Measurements from ENCODE around the gene OR5K2. TPM values are rescaled to one million over a fixed set of nuclear protein-coding genes. Genes with fewer than 3 reads are reported as not detected.
A peak's percentile ranks its signal among the peaks of the same experiment; 100 is the strongest.

The OR5K2 gene
- total RNA-seq, 2 experiments from 2014 or later, result not detected

DNA sequence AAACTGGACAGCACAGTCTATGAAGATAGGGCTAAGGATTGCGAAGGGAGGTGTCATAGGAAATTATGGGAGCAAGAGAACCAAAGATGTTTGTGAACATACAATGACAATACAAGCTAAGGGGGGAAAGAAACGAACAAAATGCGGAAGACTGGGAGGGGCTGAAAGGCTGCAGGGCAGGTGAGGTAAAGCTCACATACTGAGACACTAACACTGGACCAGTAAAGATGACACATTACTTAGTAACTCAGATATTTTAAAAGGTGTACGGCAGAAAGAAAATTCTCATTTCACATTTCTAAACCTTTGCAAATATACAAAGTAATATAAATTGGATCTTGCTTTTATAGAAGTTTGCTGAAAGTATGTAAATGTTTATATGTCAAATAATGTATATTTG, 15.1 kb downstream of the OR5K2 start:
- Mint-ChIP-seq H3K27me3 (no peaks in the 10 kb centered on the region), H3K4me3 (no peak overlapping the region), H3K9me3 (no peaks in the 10 kb centered on the region), H3K36me3 (peaks cover 74% of the 10 kb centered on the region), H3K27ac (no peak overlapping the region), H3K4me1 (peaks cover 37% of the 10 kb centered on the region)
- no peak for DNase-seq

DNA sequence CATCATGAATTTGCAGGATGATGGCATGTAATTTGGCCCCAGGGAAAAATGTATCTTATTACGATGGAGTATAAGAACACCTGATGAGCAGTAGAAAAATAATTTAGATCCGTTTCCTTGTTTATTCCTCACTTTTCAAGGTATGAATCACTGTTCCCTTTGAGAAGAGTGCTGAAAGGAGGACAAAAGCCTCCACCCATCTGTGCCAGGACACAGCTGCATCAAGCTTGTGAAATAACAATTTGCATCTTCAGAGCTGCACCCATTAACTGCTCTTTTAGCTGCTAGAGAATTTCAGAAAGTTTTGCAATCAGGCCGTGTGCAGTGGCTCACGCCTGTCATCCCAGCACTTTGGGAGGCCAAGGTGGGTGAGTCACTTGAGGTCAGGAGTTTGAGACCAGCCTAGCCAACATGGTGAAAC, 15.6 kb downstream of the OR5K2 start:
- Mint-ChIP-seq H3K4me3 (no peak overlapping the region), H3K4me1 (peaks cover 39% of the 10 kb centered on the region), H3K27ac (no peak overlapping the region), H3K9me3 (no peaks in the 10 kb centered on the region), H3K36me3 (peaks cover 73% of the 10 kb centered on the region), H3K27me3 (no peaks in the 10 kb centered on the region)
- no peak for DNase-seq

DNA sequence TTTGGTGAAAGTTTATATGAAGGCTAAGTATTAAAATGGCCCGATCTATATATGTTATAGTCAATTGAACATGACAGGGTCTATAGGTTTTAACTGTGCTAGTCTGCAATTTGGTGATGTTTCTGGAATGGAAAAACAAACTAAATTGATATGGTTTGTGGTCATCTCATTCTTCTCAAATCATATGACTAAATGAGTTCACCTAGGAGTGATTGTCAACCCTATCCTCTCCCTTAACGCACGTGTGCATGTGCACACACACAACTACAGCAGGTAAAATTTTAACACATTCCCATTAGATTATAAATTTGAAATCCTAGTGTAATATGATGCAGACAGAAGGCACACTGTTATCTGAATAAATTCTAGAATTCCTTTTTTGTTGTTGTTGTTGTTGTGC, 16.3 kb downstream of the OR5K2 start:
- H3K36me3 Mint-ChIP-seq, result peaks cover 73% of the 10 kb centered on the region
- H3K4me1 Mint-ChIP-seq, result peaks cover 42% of the 10 kb centered on the region
- no peaks in the 10 kb centered on the region for H3K9me3 Mint-ChIP-seq
- H3K27ac Mint-ChIP-seq, result peak overlapping the region; percentile 23
- H3K4me3 Mint-ChIP-seq, result no peak overlapping the region
- H3K27me3 Mint-ChIP-seq, result no peaks in the 10 kb centered on the region
- no peak for DNase-seq

DNA sequence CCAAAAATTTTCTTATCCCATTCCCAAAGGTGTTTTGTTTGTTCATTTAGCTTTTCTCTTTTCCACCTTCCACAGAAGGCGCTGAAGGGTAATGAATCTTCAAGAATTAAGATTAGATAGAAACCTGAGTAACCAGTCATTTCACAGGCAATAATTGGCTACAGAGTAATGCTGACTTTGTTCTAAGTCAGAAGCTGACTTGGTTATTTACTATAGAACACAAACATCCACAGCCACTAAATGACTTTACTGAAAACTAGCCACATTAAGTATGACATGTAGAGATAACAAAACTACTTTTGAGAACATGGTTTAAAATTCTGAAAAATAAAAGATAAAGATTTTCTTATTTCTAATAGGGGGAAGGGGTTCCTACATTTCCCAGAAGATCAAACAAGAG, 17.5 kb downstream of the OR5K2 start:
- H3K36me3 Mint-ChIP-seq, result peaks cover 79% of the 10 kb centered on the region
- H3K27ac Mint-ChIP-seq, result peak overlapping the region; percentile 25

DNA sequence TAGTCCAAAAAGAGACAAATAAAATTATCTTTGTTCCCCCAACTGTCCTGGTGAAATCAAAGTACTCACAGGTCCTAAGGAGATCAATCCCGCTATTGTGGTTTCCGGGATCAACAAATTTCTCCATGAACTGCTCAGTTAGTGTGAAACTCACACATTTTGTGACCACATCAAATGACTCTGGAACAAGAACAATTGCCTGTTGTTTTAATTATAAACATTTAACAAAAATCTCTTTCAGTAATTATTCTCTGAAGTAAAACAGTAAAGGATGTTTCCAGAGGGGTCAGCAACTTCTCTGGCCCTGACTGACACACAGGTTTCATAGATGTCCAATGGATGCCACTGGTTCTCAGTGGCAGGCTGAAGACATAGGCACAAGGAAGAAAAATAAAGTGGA, 21.3 kb downstream of the OR5K2 start:
- Mint-ChIP-seq H3K4me1 (peaks cover 62% of the 10 kb centered on the region), H3K4me3 (peak overlapping the region; percentile 93), H3K9me3 (peaks cover 3% of the 10 kb centered on the region), H3K36me3 (peaks cover 74% of the 10 kb centered on the region), H3K27me3 (no peaks in the 10 kb centered on the region), H3K27ac (peak overlapping the region; percentile 65)
- DNase-seq, result no peak

More for the DNA sequence above, 17.5 kb downstream of the OR5K2 start:
- no peak for DNase-seq
- H3K4me1 Mint-ChIP-seq, result peaks cover 51% of the 10 kb centered on the region
- no peaks in the 10 kb centered on the region for H3K9me3 Mint-ChIP-seq
- H3K4me3 Mint-ChIP-seq, result no peak overlapping the region
- no peaks in the 10 kb centered on the region for H3K27me3 Mint-ChIP-seq

DNA sequence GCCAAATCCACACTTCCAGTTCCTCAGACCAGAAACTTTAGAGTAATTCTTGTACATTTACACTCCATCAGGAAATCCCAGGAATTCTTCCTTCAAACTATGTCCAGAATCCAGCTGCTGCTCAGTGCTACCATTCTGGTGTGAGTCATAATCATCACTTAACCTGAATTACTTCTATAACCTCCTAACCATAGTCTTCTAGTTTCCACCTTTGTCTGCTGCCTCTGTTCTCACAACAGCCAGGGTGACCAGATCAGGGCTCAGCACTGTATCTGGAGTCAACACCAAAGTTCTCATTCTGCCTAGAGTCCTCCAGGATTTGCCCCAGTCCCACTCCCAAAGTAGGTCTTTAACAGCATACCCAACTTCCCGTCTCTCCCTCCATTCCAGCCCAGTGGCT, 21.9 kb downstream of the OR5K2 start:
- H3K36me3 Mint-ChIP-seq, result peaks cover 70% of the 10 kb centered on the region
- H3K4me3 Mint-ChIP-seq, result peak overlapping the region; percentile 93
- no peaks in the 10 kb centered on the region for H3K27me3 Mint-ChIP-seq
- H3K27ac Mint-ChIP-seq, result peak overlapping the region; percentile 65
- no peak for DNase-seq
- peaks cover 3% of the 10 kb centered on the region for H3K9me3 Mint-ChIP-seq
- peaks cover 61% of the 10 kb centered on the region for H3K4me1 Mint-ChIP-seq

DNA sequence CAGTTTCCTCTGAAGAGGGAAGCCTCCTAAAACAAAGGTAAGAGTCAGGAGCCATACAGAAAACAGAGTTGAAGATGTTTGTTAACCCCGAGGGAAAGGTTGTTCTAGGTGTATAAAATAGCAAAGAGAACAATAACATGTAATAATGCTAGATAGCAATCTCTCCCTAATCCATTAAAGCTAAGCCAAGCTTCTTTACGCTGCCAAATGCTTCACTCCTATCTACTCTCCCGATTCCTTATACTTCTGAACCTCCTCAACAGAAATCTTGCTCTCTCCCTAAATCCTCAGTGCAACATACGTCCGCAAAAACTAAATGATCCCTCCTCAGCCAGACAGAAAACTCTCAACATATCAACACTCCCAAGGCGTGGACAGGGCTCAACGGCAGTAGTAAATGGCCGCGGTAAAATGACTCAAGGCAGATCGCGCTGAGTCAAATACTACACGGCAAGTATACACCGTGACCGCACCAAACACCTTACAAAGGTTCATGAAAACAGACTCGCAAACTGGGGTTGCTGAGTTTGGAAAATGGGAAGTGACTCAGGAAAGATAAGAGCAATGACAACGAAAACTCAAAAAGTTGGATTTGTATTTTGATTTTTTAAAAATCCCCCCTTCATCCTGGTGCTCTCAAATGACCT, 24.5 kb downstream of the OR5K2 start:
- Mint-ChIP-seq H3K27me3 (peaks cover 3% of the 10 kb centered on the region), H3K4me1 (peaks cover 48% of the 10 kb centered on the region), H3K4me3 (peak overlapping the region; percentile 93), H3K9me3 (peaks cover 3% of the 10 kb centered on the region), H3K36me3 (peaks cover 54% of the 10 kb centered on the region), H3K27ac (peak overlapping the region; percentile 92)
- DNase-seq, result peak; percentile 52

DNA sequence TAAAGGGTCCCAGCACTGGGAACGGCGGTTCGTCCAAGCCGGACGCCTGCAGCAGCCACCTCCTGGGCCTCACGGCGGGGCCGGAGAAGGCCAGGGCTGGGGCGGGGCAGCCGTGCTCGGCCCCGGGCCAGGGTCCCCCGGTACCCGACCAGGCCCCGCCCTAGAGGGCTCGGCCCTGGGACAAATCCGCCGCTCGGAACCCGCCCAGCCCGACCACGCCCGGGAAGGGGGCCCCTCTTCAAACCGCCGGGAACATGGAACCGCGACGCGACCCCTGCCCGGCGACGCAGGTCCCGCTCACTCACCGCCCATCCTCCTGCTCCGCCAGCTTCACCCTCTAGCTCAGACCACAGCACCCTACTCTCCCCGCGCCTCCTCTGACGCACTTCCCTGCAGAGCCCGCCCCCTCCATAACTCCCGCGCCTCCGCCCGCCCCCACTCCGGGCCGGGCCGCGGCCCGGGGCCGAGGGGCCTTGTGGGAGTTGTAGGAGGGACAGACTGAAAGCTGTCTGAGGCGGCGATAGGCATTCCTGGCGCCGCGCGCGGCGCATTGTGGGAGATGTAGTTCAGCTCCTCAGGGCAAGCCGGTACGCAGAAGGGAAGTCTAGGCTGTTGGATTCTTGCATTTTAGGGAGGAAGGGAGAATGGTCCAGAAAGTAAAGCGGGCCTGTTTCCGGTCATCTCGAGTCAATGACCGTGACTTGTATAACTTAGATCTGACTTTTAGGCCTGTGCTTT, 25.2 kb downstream of the OR5K2 start, which contains the start of gene CLDND1:
TSS of gene CLDND1 (minus strand) at position 359 of the 738 bp plus-strand sequence. CDS start 1,478 bp downstream, outside the sequence.
- Mint-ChIP-seq H3K36me3 (peaks cover 51% of the 10 kb centered on the region), H3K27me3 (peaks cover 3% of the 10 kb centered on the region), H3K9me3 (peaks cover 3% of the 10 kb centered on the region), H3K4me1 (peaks cover 48% of the 10 kb centered on the region), H3K4me3 (peak within 1 kb of the TSS; percentile 93), H3K27ac (peak within 1 kb of the TSS; percentile 94)
- DNase-seq, result peak; percentile 96

DNA sequence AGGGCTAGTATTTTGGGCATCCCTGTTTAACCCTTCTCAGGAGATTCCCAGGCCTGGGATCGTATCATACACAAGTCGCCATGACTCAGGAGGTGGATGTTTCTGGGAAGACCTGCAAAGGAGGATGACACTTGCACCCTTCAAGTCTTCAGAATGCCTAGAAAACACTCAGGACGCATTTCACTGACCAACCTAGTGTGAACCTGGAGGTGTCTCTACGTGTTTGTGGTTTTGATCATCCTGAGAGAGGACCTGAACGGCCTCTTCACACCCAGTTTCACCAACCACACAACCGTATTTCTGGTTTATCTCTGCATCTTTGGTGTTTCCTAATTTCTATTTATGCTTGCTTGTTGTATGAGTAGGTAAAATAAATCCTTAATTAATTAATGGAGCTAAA, 28.0 kb downstream of the OR5K2 start:
- peaks cover 3% of the 10 kb centered on the region for H3K9me3 Mint-ChIP-seq
- DNase-seq, result no peak
- peaks cover 3% of the 10 kb centered on the region for H3K27me3 Mint-ChIP-seq
- no peak overlapping the region for H3K4me3 Mint-ChIP-seq
- H3K27ac Mint-ChIP-seq, result no peak overlapping the region
- peaks cover 30% of the 10 kb centered on the region for H3K36me3 Mint-ChIP-seq
- H3K4me1 Mint-ChIP-seq, result peaks cover 28% of the 10 kb centered on the region

DNA sequence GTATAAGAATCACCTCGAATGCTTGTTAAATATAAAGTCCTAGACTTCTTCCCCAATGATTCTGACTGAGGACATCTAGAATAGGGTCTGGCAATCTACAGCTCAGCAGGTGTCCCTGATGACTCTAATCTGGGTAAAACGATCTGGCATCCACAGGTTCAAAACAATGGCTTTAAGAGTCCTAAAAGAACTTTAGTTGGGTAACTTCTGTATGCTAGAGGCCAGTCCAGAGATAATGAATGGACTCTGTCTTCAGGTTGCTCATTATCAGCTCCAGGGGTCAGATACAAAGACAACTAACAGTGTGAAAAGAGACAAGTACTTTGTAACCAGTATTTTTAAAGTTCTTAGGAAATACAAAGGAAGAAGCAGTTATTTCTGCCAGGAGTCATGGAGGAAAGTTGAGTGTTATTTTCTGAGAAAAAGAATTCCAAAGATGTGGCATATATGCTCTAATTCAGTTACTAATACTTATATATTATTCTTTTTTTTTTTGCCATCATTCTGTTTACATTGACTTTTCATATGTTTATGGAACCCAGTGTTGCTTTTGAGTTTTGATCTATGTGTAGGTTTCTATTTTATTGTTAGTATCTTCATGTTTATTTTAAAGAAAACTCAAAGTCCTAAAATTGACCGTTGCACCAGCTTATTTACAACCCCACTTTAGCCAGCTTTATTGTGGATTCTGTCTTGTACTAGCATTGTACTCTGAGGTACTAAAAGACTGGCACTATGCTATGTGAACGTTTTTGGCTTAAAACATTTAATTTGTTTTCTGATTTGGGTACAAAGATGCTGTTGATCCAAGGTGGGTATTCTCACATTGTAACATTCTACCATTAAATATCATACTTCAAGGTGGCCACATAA, 31.2 kb downstream of the OR5K2 start:
- no peak for DNase-seq
- peaks cover 19% of the 10 kb centered on the region for H3K36me3 Mint-ChIP-seq
- peaks cover 10% of the 10 kb centered on the region for H3K27me3 Mint-ChIP-seq
- H3K9me3 Mint-ChIP-seq, result peaks cover under 1% of the 10 kb centered on the region
- H3K4me1 Mint-ChIP-seq, result peaks cover 28% of the 10 kb centered on the region
- H3K27ac Mint-ChIP-seq, result no peak overlapping the region
- no peak overlapping the region for H3K4me3 Mint-ChIP-seq

DNA sequence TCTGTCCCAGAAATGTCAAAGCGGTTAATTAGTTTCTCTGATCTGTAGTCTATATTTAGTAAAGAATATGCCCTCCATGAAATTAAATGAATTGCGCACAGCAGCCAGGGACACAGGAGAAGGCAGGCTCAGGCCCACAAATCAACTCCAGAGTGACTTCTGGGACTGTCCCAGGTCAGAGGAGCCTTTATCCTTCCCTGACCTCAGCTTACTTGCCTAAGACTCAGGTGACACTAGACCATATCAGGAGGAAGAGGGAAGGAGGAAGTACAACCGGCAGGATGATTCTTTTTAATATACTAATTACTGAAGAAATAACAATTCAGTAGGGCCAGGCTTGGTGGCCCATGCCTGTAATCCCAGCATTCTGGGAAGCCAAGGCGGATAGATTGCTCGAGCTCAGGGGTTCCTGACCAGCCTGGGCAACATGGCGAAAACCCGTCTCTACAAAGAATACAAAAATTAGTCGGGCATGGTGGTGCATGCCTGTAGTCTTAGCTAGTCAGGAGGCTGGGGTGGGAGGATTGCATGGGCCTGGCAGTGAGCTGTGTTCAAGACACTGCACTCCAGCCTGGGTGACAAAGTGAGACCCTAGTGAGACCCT, 32.5 kb downstream of the OR5K2 start:
- DNase-seq, result no peak
- H3K4me1 Mint-ChIP-seq, result peaks cover 21% of the 10 kb centered on the region
- H3K4me3 Mint-ChIP-seq, result peak overlapping the region; percentile 50
- H3K36me3 Mint-ChIP-seq, result peaks cover 16% of the 10 kb centered on the region
- peaks cover 9% of the 10 kb centered on the region for H3K27me3 Mint-ChIP-seq
- H3K27ac Mint-ChIP-seq, result no peak overlapping the region
- no peaks in the 10 kb centered on the region for H3K9me3 Mint-ChIP-seq

DNA sequence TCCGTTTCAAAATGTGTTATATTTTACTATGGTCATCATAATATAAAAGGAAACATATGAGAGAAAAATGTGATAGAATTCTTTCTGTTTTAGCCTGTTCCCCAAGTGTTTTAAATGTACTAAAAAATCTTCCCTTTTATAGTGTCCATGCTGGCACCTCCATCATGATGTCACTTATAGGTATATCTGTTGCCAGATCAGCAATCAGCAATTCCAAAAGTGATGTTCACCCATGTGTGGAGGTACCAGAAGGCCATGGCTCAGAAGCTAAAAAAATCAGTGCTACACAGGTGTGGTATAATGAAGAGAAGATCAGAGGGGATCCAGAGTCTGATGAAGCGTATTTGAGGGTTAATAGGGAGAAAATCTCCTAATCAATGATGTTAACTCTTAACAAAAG, 33.2 kb downstream of the OR5K2 start:
- no peak for DNase-seq
- H3K4me3 Mint-ChIP-seq, result no peak overlapping the region
- no peak overlapping the region for H3K27ac Mint-ChIP-seq
- peaks cover 6% of the 10 kb centered on the region for H3K27me3 Mint-ChIP-seq
- peaks cover 15% of the 10 kb centered on the region for H3K36me3 Mint-ChIP-seq
- peaks cover 19% of the 10 kb centered on the region for H3K4me1 Mint-ChIP-seq
- H3K9me3 Mint-ChIP-seq, result no peaks in the 10 kb centered on the region

DNA sequence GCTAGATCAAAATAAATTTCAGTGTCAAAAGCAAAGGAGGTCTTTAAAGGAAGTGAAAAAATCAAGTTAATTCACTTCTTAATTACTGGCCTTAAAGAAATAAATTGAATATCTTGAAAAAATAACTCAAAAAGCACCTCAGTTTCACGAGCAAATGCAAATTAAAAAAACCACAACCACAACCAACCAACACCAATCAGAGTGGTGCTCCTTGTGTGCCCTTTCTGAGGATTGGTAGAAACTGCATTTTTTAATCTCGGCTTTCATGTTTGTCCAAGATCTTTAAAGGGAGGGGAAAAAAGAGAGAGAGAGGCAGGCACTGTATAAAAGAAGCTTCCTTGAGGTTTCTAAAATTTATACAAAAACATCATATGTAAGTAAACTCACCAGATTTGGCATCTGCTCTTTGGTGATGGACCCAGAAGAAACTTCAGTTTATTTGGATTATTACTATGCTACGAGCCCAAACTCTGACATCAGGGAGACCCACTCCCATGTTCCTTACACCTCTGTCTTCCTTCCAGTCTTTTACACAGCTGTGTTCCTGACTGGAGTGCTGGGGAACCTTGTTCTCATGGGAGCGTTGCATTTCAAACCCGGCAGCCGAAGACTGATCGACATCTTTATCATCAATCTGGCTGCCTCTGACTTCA, 34.3 kb downstream of the OR5K2 start, which contains the start of gene GPR15:
TSS of gene GPR15 (plus strand) at position 357 of the 653 bp plus-strand sequence. CDS start at position 413, 56 bp downstream.
- peaks cover 24% of the 10 kb centered on the region for H3K4me1 Mint-ChIP-seq
- peaks cover 6% of the 10 kb centered on the region for H3K27me3 Mint-ChIP-seq
- peak within 1 kb of the TSS; percentile 66 for H3K4me3 Mint-ChIP-seq
- H3K9me3 Mint-ChIP-seq, result no peaks in the 10 kb centered on the region
- no peak within 1 kb of the TSS for H3K27ac Mint-ChIP-seq
- H3K36me3 Mint-ChIP-seq, result peaks cover 15% of the 10 kb centered on the region
- DNase-seq, result no peak

DNA sequence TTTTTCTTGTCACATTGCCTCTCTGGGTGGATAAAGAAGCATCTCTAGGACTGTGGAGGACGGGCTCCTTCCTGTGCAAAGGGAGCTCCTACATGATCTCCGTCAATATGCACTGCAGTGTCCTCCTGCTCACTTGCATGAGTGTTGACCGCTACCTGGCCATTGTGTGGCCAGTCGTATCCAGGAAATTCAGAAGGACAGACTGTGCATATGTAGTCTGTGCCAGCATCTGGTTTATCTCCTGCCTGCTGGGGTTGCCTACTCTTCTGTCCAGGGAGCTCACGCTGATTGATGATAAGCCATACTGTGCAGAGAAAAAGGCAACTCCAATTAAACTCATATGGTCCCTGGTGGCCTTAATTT, 34.8 kb downstream of the OR5K2 start:
- Mint-ChIP-seq H3K4me3 (peak overlapping the region; percentile 30), H3K36me3 (peaks cover 15% of the 10 kb centered on the region), H3K27me3 (peaks cover 6% of the 10 kb centered on the region), H3K27ac (no peak overlapping the region), H3K9me3 (no peaks in the 10 kb centered on the region), H3K4me1 (peaks cover 25% of the 10 kb centered on the region)
- no peak for DNase-seq

Measured in activated naive CD8-positive, alpha-beta T cell treated with anti-CD3 and anti-CD28 coated beads for 36 hours (primary cell).